C4-2B (cell line): ENCODE data around the gene MYH1.

Experiments
- CTCF ChIP-seq: fragments of 450-650 bp; conservative IDR thresholded peaks from 2 replicates; pipeline ENCODE4 v1.5.1; 2017; ENCODE audit warnings: mild to moderate bottlenecking
- ZFX ChIP-seq: fragments of 450-650 bp; IDR thresholded peaks from 2 replicates; pipeline ENCODE4 v1.6.1; 2017

GRCh38 chr17:10556301-10557005 is 38.1 kb upstream of the MYH1 start:
- no peak for TF ChIP-seq CTCF
- no peak for TF ChIP-seq ZFX
